Measurements from ENCODE around the gene C2CD2L.
A peak's percentile ranks its signal among the peaks of the same experiment; 100 is the strongest.
"Not testable (repeated sequence)": the region's sequence is repeated elsewhere in the genome, so short reads cannot be mapped to it uniquely, and the experiment has no call there.

Gene C2CD2L

GRCh38 chr11:119116235-119116594 lies 9.1 kb downstream of the C2CD2L start:
- DNase-seq, result no peak

GRCh38 chr11:119116601-119117000 lies 9.5 kb downstream of the C2CD2L start:
- DNase-seq, result no peak

GRCh38 chr11:119117004-119117706 lies 10.0 kb downstream of the C2CD2L start:
- DNase-seq, result no peak

- no peak for DNase-seq
Observed at GRCh38 chr11:119118227-119118626, 11.1 kb downstream of the C2CD2L start.

GRCh38 chr11:119118946-119119345 lies 11.8 kb downstream of the C2CD2L start:
- DNase-seq, result no peak

- DNase-seq, result no peak
Observed at GRCh38 chr11:119120639-119121007, 13.5 kb downstream of the C2CD2L start.

- peak; percentile 99 for DNase-seq
Observed at GRCh38 chr11:119121008-119121810, 14.1 kb downstream of the C2CD2L start, which contains the start of gene HINFP. Gene HINFP, plus strand, starts transcription at chr11:119121580. Its CDS starts 5,365 bp downstream, at chr11:119126945.

- no peak for DNase-seq
Observed at GRCh38 chr11:119121811-119122124, 14.6 kb downstream of the C2CD2L start.

- DNase-seq, result no peak
Observed at GRCh38 chr11:119125821-119126220, 18.7 kb downstream of the C2CD2L start.

- DNase-seq, result no peak
Observed at GRCh38 chr11:119126675-119127268, 19.6 kb downstream of the C2CD2L start.

GRCh38 chr11:119130662-119131061 lies 23.5 kb downstream of the C2CD2L start:
- DNase-seq, result no peak

- DNase-seq, result no peak
Observed at GRCh38 chr11:119134389-119134978, 27.3 kb downstream of the C2CD2L start.

- DNase-seq, result not testable (repeated sequence)
Observed at GRCh38 chr11:119139276-119139675, 32.1 kb downstream of the C2CD2L start.

GRCh38 chr11:119144825-119145486 lies 37.8 kb downstream of the C2CD2L start:
- peak; percentile 82 for DNase-seq

GRCh38 chr11:119145551-119145950 lies 38.4 kb downstream of the C2CD2L start:
- no peak for DNase-seq

GRCh38 chr11:119147604-119148333 lies 40.6 kb downstream of the C2CD2L start:
- peak; percentile 18 for DNase-seq

GRCh38 chr11:119148720-119149017 lies 41.5 kb downstream of the C2CD2L start:
- DNase-seq, result no peak

GRCh38 chr11:119149018-119149785 lies 42.1 kb downstream of the C2CD2L start, which contains the start of gene ABCG4:
Gene ABCG4, plus strand, starts transcription at chr11:119149052. Its CDS starts 914 bp downstream, at chr11:119149966.
- peak; percentile 69 for DNase-seq

- DNase-seq, result no peak
Observed at GRCh38 chr11:119149786-119150275, 42.7 kb downstream of the C2CD2L start.

- DNase-seq, result no peak
Observed at GRCh38 chr11:119152043-119152442, 44.9 kb downstream of the C2CD2L start.

GRCh38 chr11:119152604-119153003 lies 45.5 kb downstream of the C2CD2L start:
- DNase-seq, result no peak
